ENCODE results near the gene CDC45.

Gene CDC45

DNA sequence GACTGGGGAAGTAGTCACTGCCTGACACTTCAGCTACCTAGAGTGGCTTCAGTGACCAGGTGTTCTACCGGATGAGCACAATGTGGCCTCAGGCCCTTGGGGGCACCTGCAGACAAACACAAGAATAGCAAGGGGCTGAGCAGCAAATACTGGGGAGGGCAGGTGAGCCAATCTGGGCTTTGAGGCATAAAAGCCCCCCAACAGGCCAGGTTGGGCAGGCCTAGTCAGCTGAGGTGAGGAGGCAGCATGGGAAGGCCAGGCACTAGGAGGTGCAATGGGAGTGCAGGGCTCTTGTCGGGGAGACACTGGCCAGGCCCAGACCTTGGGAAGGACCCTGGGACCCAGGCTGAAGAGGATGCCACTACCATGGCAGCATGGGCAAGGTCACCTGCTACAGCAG is 9.7 kb upstream of the CDC45 start:
- DNase-seq = no peak

DNA sequence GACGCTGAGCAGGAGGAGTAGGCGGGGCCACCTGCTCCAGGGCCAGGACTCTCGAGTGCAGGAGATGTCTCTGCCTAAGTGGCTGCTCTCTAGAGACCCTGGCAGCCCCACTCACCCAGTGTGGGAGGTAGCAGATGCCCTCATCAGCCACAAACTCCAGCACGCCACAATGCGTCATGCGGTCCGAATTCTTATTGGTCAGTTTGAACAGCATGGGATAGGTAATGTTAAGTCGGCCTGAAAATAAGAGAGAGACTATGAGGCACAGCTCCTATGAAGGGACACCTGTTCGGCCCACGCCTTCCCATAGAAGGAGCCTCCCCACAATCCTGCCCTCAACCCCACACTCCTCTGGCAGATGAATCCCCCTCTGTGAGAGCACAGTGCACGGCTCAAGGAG is 8.1 kb upstream of the CDC45 start:
- no peak for DNase-seq

DNA sequence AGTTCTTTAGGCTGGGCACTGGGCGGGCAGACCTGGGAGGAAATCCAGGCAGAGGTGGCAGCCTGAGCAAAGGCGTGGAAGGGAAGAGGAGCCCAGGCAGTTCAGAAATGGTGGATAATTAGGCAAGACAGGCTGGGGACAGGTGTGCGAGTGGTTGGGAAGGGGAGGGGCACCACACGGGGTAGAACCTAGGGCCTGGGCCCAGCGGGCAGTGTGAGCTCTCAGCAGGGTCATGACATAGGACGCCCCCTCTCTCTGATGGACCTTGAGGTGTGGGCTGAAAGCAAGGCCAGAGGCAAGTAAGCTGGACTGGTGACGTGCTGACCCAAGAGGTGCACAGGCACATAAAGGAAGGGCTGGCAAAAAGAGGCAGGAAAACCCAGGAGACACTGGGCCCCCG is 7.5 kb upstream of the CDC45 start:
- DNase-seq = no peak

DNA sequence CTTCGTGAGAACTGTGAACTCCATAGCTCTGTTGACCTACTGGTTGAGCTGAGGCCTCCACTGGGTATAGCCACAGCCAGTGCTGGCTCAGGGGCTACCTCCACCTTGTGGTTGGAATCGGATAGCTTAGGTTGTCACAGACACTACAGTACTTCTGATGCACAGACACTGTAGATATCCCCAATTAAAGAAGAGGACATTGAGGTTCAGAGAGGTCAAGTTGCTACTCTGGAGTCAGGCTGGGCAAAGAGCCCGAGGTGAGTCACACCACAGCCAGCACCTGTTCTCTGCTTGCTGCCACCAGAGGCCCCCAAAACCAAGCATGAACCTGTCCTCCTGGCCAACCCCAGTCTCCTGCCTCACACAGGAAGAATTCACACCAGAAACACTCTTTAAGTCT is 6.1 kb upstream of the CDC45 start:
- DNase-seq = no peak

GRCh38 chr22:19476023-19476422 is 3.7 kb upstream of the CDC45 start:
- DNase-seq = no peak

DNA sequence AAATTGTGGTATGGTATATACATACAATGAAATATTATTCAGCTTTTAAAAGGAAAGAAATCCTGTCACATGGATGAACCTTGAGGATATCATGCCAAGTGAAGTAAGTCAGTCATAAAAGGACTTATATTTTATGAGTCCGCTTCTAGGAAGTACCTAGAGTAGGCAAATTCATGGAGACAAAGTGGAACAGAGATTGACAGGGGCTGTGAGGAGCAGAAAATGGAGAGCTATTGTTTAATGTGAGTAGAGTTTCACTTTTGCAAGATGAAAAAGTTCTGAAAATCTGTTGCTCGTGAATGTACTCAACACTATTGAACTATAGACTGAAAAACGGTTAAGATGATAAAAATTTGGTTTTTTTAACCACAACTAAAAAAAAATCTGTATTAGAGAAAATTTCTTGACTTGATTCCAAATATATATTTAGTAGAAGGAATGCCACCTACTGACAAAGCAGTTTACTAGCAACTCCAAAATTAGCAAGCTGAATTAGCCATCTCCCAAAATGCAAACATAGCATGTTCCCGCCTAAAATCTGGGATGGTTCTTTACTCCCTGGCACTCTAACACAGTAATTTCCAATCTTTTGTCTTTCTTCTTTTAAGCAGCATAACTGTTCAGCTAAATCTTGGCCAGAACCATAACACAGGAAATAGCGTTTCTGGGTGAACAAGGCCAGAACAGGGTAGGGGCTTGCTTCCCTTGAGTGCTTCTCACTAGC is 2.2 kb upstream of the CDC45 start:
- no peak for DNase-seq

DNA sequence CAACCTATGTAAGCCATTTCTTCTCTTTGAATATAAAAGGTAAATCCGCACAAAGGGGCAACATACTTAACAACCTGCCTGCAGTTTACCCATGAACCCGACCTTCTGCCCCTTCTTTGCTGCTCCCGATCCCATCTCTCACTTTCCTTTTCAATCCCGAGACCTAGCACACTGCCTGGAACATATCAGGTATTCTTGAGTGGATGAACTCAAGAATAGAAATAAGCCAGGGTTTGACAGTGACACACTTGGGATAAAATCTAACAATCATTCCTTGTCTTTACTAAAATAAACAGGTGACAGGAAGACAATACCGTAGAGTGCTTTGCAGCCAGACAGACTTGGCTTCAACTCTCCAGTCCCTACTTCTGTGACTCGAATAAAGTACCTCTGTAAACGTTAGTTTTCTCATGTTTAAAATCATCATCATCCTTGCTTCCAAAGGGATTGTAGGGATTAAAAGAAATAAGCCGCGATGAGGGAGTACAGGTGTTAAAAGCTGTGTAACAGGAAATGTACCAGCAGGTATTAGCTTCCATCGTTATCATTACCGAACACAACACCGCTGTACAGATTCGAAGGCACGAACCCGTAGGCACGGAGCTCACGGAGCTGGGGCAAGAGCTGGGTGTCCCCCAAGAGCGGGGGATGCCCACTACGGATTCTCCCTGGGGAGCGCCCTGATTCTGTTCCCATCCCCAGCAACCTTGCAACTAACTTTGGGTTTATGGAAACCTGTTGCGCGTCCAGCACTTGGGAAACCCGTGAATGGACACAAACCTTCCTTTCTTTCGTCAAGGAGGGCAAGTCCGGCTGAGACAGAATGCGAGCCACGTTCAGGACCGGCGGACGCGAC is 1.4 kb upstream of the CDC45 start:
- DNase-seq = no peak

DNA sequence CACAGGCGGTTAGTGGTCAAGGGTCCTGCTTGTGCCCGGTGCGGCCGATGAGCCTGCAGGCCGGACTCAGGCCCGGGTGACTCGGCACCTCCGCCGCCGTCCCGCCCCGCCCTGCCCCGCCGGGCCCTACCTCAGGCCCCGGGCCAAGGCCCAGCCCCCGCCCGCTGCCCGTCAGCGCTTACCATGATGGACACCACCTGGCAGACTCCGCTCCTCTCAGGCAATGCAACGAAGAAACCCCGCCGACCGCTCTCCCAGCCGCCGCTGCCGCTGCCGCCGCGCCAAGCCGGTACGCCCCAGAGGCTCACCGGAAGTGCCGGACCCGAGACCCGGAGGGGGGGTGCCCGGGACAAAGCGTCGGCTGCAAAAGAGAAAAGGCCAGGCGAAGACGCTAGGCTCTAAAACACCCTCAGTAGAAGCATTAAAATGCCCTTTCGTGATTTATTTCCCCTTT is 792 bp upstream of the CDC45 start, which contains the start of gene UFD1:
UFD1 (minus strand) TSS at position 293 of the 454 bp plus-strand sequence; CDS start at position 185, 108 bp downstream.
- DNase-seq = peak; percentile 69

DNA sequence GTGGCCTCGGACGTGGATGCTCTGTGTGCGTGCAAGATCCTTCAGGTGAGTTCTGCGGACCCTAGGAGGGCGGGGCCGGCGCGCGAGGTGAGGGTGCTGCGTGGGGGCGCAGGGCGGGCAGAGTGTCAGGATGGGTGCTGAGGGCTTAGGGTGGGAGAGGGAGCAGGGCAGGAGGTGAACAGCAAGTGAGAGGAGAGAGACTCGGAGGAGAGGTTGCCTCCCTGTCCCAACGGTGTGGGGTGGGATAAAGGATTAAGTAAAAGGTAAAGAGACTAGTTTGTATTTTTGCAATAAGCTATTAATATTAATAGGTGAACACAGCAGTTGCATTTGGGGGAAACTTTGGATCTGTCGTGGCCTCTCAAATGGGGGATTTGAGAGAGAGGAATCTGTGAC is 451 bp downstream of the CDC45 start:
- no peak for DNase-seq

GRCh38 chr22:19480789-19481188 is 1.1 kb downstream of the CDC45 start:
- DNase-seq = no peak

- no peak for DNase-seq
Observed at GRCh38 chr22:19482297-19482696, 2.6 kb downstream of the CDC45 start.

DNA sequence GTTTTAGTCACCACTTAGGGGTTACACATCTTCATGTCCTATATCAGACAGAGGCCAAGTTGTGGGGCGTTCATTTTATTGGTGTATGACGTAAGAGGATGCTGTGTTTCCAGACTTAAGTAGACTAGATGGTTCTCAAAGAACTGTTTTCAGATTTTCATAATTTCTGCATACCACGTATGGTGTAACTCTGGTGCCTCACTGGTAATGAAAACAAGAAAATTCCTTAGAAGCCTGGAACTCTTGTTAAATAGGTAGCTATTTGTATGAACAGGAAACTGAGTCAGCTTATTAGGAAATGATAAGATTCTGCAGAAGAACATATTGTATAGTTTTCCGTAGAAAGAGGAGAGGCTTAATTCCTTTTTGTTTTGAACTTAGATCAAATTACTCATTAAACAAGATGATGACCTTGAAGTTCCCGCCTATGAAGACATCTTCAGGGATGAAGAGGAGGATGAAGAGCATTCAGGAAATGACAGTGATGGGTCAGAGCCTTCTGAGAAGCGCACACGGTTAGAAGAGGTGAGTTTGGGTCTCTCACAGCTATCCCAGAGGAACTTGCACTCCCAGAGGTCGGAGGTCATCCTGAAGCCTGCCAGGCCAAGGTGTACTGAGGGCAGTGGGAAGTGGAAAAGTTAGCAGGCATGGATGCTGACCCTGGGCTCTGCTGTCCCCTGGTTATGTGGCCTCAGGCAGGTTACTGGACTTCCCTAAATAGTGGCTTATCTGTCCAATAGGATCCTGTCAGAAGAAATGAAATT is 3.9 kb downstream of the CDC45 start:
- no peak for DNase-seq

- DNase-seq = no peak
Observed at GRCh38 chr22:19488285-19488684, 8.6 kb downstream of the CDC45 start.

- no peak for DNase-seq
Observed at GRCh38 chr22:19488884-19489843, 9.4 kb downstream of the CDC45 start.

GRCh38 chr22:19490628-19491230 is 11.0 kb downstream of the CDC45 start:
- no peak for DNase-seq

GRCh38 chr22:19492504-19493174 is 12.9 kb downstream of the CDC45 start:
- no peak for DNase-seq

DNA sequence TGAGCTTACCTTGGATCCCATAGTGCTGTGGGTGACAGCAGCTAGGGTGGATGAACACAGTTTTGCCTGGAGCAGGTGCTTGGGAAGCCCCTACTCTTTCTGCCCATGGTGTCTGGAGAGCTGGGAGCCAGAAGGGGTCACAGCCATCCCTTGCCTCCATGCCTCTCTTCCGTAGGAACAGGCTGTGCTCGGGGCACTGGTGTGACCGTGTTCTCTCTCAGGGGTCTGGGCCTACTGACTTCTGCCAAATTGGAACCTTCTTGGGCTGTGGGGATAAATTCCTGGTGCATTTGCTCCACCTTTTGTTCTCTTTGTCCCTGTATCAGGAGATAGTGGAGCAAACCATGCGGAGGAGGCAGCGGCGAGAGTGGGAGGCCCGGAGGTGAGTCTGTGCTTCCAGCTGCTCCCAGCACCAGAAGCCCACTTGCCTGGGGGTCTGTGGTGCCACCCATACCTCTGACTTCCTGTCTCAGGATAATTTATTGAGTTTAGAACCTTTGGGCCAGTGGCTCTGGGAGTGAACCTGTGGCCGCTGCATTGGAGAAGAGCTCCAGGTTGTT is 14.4 kb downstream of the CDC45 start:
- DNase-seq = no peak

DNA sequence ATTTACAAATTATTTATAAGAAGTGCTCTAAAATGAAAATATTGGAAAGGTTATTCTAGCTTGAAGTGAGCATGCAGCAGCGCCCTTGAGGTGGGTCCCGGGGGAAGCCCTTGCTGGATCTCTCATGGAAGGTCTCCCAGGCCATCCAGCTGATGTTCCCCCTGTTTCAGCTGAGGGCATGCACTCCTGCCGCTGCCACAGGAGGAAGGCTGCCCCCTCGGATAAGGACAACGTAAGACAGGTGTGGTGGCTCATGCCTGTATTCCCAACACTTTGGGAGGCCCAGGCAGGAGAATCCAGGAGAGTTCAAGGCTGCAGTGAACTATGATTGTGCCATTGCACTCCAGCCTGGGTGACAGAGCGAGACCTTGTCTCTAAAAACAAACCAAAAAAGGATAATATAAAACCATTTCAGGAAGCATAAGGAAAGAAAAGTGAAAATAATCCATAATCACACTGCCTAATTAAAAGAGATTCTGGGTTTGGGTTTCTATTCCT is 15.0 kb downstream of the CDC45 start:
- DNase-seq = no peak

GRCh38 chr22:19495562-19496323 is 16.0 kb downstream of the CDC45 start:
- no peak for DNase-seq

DNA sequence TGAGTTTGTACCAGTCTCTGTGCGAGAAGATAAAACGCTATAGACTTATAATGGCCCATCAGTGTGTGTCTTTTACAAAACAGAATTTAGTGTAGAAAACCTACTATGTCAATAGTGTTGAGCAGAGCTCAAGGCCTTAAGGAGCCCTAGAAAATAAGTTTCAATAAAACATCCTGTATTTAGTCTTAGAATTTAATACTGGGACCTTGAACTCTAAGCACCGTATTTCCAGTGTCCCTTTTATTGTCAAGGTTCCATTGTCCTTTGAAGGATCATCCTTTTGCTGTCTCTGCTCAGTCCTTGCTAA is 16.6 kb downstream of the CDC45 start:
- DNase-seq = no peak

Measured in NCI-H524 treated with DMSO at 0.1 percent for 48 hours (cell line).